ENCODE measurements around the gene CARD6. TPM values are rescaled to one million over a fixed set of nuclear protein-coding genes. Genes with fewer than 3 reads are reported as not detected.
"Not testable (repeated sequence)": the region's sequence is repeated elsewhere in the genome, so short reads cannot be mapped to it uniquely, and the experiment has no call there.

Gene CARD6
- total RNA-seq, 1 experiment from 2014 or later: 10.3 TPM

DNA sequence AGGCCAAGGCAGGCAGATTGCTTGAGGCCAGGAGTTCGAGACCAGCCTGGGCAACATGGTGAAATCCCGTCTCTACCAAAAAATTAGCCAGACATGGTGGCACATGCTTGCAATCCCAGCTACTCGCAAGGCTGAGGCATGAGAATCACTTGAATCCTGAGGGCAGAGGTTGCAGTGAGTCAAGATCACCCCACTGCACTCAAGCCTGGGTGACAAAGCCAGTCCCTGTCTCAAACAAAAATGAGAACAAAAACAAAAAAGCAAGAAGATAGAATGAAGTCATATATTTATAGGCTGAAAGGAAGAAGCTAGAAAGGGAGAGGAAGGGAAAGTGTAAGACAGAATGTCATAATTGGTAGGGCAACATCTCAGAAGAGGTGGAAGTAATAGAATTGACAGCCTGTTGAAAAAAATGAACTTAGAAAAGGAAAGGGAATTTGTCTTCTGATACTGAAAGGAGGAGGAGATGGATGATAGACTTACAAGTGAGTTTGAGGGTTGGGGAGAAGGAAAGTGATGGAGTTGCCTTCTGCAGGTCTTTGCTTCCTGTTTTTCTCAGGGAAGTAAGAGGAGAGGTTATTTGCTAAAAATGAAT is 32.2 kb downstream of the CARD6 start:
- DNase-seq (ENCODE audit: low spot score): no peak

DNA sequence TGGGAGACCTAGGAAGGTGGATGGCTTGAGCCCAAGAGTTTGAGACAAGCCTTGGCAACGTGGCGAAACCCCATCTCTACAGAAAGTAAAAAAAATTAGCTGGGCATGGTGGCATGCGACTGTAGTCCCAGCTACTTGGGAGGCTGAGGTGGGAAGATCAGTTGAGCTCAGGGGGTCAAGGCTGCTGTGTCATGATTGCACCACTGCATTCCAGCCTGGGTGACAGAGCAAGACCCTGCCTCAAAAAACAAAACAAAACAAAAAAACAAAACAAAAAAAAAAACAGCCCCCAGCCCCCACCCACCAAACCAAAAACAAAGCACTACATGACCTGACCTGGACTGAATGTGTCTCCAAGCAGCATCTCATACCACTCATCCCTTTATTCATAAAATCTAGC is 34.8 kb downstream of the CARD6 start:
- DNase-seq (ENCODE audit: low spot score): no peak

DNA sequence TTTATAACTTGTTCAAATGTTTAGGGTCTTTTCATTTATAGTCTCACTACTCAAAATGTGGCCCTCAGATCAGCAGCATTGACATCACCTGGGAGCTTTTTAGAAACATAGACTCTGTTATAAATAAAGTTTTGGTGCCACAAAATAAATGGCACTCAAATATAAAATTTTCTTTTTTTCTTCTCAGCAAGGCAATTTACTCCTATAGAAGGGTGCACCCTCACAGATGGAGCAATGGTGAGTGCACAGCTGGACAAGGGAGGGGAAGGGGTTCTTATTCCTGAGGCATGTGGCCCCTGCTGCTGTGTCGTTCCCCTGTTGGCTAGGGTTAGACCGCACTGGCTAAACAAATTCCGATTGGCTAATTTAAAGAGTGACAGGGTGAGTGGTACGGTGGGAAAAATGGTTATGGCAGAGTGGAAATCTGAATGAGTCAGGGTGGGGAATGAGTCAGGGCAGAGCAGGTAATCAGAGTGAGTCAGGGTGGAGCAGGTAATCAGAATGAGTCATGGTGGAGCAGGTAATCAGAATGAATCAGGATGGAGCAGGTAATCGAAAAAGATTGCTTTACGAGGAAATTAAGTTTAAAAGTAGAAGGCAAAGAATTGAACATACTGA is 36.3 kb downstream of the CARD6 start:
- DNase-seq (ENCODE audit: low spot score): no peak

DNA sequence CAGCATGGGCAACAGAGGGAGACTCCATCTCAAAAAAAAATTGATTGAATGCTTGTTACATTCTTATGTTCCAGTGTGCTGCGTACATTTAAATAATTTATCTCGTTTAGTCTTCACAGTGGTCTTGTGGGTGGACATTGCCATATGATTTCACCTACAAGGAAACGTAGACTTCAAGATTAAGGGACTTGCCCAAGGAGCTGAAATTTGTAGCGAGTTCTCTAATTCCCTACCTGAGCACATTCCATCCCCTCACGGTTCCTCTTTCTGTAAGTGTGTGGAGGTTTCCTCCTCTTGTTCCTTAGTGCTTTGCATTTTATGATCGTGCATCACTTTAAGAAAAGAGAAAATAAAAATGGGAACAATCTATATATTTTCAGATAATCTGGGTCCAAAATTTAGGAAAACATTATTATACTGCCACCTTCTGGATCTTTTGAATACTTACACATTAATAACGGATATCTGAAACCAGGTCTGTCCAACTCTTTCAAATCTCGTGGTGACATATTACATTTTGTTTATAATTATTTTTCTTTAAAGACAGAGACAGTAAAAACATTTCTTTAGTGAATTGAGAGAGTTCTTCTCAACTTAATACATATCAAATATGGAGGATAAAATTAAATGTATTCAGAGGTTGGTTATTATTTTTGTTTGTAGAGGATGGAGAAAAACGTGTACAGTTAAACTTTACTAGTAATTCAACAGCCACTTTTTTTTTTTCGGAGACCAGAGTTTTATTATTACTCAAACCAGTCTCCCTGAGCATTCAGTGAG is 38.2 kb downstream of the CARD6 start:
- DNase-seq (ENCODE audit: low spot score): peak; percentile 18

DNA sequence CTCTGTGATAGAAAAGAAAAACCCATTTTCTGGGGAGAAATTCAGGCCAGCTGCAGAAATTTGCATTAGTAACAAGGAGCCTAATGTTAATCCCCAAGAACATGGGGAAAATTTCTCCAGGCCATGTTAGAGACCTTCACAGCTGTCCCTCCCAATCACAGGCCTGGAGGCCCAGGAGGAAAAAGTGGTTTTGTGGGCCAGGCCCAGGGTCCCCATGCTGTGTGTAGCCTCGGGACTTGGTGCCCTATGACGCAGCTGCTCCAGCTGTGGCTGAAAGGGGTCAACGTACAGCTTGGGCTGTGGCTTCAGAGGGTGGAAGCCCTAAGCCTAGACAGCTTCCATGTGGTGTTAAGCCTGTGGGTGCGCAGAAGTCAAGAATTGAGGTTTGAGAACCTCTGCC is 41.1 kb downstream of the CARD6 start:
- DNase-seq (ENCODE audit: low spot score): no peak

DNA sequence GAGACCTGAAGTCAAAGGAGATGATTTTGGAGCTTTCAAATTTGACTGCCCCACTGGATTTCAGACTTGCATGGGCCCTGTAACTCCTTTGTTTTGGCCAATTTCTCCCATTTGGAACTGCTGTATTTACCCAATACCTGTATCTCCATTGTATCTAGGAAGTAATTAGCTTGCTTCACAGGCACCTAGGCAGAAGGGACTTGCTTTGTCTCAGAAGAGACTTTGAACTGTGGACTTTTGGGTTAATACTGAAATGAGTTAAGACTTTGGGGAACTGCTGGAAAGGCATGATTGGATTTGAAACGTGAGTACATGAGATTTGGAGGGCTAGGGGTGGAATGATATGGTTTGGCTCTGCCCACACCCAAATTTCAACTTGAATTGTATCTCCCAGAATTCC is 41.9 kb downstream of the CARD6 start:
- not testable (repeated sequence) for DNase-seq (ENCODE audit: low spot score)

DNA sequence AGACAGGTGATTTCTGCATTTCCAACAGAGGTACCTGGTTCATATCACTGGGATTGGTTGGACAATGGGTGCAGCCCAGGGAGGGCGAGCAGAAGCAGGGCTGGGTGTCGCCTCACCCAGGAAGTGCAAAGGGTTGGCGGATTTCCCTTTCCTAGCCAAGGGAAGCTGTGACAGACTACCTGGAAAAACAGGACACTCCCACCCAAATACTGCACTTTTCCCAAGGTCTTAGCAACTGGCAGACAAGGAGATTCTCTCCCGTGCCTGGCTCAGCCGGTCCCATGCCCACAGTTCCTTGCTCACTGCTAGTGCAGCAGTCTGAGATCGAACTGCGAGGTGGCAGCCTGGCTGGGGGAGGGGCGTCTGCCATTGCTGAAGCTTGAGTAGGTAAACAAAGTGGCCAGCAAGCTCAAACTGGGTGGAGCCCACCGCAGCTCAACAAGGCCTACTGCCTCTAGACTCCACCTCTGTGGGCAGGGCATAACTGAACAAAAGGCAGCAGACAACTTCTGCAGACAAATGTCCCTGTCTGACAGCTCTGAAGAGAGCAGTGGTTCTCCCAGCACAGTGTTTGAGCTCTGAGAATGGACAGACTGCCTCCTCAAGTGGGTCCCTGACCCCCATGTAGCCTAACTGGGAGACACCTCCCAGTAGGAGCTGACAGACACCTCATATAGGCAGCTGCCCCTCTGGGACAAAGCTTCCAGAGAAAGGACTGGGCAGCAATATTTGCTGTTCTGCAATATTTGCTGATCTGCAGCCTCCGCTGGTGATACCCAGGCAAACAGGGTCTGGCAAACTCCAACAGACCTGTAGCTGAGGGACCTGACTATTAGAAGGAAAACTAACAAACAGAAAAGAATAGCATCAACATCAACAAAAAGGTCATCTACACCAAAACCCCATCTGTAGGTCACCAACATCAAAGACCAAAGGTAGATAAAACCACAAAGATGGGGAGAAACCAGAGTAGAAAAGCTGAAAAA is 54.6 kb downstream of the CARD6 start:
- DNase-seq (ENCODE audit: low spot score): not testable (repeated sequence)

DNA sequence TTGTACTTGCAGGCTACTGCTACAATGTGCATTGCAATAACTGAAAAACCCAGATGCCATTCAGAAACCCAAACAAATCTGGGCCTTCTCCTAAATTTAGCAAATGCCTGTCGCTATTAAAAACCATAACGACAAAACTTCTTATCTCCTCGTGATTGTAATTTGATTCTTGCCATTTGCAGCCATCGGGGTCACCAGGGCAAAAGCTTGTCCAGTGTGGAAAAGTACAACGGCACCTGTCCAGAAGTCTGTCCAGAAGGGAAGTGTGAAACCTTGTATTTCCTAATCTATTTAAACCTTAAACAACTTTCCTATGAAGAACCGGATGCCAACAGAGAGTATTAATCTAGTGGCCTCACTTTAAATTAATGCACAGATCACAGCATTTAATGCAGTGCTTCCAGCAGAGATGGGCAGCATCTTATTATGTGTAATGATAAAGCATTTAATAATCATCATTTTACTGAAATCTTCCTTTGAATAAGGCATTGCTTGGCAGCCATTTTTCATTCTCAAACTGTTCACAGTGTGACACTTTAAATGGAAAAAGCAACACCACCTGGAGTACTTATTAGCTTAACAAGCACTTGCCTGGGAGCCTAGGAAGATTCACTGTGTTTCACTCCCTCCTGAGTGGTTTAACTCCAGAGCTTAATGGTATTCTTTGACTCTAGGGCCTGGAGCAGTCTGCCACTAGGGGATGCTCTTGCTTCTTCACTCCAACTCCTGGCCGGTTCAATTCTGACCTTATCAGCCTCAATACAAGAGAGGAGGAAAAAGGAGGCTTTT is 63.2 kb downstream of the CARD6 start:
- DNase-seq (ENCODE audit: low spot score): peak; percentile 79

DNA sequence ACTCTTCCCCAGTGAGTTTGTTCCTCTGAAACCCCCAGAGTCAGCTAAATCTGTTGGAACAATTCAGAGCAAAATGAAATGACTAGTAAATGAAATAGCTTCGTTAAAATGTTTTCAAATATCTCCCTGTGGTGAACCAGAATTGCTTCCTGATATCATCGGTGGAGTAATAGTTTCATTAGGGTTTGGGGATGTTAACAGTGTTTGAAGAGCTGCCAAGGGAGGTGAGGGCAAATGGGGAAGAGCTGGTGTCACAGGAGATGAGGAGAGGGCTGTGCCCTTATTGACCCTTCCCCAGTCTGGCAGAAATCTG is 63.8 kb downstream of the CARD6 start:
- DNase-seq (ENCODE audit: low spot score): no peak

DNA sequence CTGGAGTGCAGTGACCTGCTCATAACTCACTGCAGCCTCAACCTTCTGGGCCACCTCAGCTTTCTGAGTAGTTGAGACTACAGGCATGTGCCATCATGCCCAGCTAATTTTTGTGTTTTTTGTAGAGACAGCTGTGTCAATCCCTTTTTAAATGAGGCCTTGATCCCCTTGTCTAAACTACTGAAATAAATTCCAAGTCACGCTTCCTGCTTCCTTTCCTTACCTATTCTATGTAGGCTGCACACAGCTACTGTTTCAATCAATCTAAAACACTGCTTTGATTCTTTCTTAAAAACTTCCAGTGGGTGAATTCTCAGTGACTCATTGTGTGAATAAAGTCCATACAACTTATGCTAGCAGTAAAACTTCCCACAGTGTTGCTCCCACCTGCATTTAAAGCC is 65.2 kb downstream of the CARD6 start:
- DNase-seq (ENCODE audit: low spot score): peak; percentile 5

DNA sequence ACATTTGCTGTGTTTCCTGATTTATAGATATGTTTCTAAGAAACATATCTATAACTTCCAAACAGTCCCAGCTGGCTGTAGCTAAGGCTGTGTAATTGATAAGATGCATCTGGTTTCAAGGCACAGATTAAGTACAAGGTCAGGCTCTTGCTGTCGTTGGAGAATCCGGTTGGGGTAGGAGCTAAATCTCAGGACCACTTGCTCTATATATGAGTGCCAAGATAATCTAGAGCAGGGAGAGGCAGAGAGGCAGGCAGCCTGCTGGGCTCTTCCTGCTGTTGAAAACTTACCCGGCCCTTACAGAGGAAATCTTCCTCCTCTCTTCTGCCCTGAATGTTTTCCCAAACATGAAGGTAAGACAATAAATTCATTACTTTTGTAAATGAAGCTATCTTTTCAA is 68.1 kb downstream of the CARD6 start, which contains the start of gene C7:
Gene C7 (plus strand): TSS at position 234 of the 400 bp plus-strand sequence. CDS start 114 bp downstream, at position 348.
- no peak for DNase-seq (ENCODE audit: low spot score)

DNA sequence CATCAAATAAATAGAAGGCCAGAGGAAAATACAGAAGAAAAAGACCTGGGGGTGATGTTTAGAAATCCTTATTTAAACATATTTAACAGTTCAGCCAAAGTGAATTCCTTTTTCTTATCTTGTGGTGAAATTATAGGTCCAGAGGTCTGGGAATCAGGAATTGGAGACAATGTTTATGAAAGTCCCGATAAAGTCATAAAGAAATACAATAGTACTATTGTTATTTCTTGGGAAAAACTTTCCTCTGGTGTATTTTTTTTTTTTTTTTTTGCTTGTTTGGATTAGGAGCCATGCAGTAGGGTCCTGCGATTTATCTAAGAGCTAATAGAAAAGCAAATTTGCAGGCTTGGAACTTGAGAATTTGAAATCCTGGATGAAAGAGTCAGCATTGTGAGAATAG is 68.6 kb downstream of the CARD6 start:
- DNase-seq (ENCODE audit: low spot score): no peak

Other genes with a start within 250 kb of the CARD6 start
- gene PTGER4, start 161.5 kb upstream of the CARD6 start, total RNA-seq (2014; rRNA removed; shearing (Covaris generic)): 3.8 and 4.0 TPM in 2 replicates
- 24.4 and 27.6 TPM in 2 replicates for gene TTC33, start 85.4 kb upstream of the CARD6 start, total RNA-seq (2014; rRNA removed; shearing (Covaris generic))
- 81.2 and 83.5 TPM in 2 replicates for gene PRKAA1, start 43.0 kb upstream of the CARD6 start, total RNA-seq (2014; rRNA removed; shearing (Covaris generic))
- 93.4 and 728 TPM in 2 replicates for gene RPL37, start 6.1 kb upstream of the CARD6 start, total RNA-seq (2014; rRNA removed; shearing (Covaris generic))
- gene C7, start 68.1 kb downstream of the CARD6 start, total RNA-seq (2014; rRNA removed; shearing (Covaris generic)): not detected in 2 replicates
- gene MROH2B, start 230.0 kb downstream of the CARD6 start, total RNA-seq (2014; rRNA removed; shearing (Covaris generic)): not detected in 2 replicates

All from A172 (cell line).